Measurements from ENCODE around the gene SERPINI1.

SERPINI1 gene

DNA sequence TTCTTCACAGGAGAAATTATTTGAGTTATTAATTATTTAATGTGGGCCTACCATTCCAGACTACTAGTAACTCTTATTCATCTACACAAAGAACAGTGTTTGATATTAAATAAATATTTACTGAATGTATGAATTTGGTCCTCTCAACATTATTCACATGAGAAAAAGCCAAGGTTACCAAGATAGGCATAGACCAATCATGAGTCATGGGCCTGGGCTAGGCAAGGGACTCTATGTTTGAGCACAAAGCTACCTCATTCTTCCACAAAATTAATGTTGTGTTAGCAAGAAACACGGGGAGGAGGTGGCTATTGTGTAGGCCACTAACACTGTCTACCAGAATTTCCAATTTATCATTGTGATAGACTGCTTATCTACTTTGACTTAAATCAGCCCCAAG, 115.7 kb downstream of the SERPINI1 start:
- no peak for DNase-seq (ENCODE audit: low read depth)

- no peak for DNase-seq (ENCODE audit: low read depth)
These were observed 116.2 kb downstream of the SERPINI1 start for GRCh38 chr3:167851749-167852148.

GRCh38 chr3:167852216-167852615, 116.7 kb downstream of the SERPINI1 start:
- DNase-seq (ENCODE audit: low read depth), result no peak

DNA sequence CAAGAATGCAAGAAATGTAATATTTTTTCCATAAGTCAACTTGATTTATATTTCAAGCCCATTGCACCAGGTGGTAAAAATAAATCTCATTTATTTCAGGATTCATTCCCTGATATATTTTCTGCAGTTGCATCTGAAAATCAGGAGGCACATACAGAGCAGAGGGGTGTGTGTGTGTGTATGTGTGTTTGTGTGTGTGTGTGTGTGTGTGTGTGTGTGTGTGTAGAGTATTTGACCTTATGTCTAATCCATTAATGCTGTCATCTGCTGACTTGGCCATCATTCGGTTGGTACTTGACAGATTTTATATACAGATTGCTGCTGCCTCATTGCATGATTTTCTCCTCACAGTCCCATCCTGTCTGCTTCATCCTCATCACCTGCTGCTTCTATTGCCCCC, 118.5 kb downstream of the SERPINI1 start:
- DNase-seq (ENCODE audit: low read depth), result no peak

- DNase-seq (ENCODE audit: low read depth), result no peak
These were observed 119.3 kb downstream of the SERPINI1 start for GRCh38 chr3:167854846-167855245.

DNA sequence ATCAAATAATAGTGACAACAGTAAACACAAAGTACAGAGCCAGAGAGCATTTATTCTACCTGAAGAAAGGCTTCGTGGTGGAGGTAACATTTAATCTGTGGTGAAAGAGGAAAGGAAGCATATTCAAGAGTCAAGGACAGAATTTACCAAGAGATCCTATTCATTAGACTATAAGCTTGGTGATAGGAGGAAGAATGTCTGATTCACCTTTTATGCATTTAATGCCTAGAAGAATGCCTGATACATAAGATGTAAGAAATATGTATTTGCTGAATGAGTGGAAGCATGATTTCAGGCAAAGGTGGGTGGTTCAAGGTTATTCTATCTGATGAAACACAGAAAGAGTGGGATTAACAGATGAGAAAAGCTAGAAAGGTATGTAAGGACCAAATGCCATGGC, 119.8 kb downstream of the SERPINI1 start:
- DNase-seq (ENCODE audit: low read depth), result no peak

- DNase-seq (ENCODE audit: low read depth), result no peak
These were observed 123.3 kb downstream of the SERPINI1 start for GRCh38 chr3:167858865-167859264.

- no peak for DNase-seq (ENCODE audit: low read depth)
These were observed 124.1 kb downstream of the SERPINI1 start for GRCh38 chr3:167859610-167860009.

DNA sequence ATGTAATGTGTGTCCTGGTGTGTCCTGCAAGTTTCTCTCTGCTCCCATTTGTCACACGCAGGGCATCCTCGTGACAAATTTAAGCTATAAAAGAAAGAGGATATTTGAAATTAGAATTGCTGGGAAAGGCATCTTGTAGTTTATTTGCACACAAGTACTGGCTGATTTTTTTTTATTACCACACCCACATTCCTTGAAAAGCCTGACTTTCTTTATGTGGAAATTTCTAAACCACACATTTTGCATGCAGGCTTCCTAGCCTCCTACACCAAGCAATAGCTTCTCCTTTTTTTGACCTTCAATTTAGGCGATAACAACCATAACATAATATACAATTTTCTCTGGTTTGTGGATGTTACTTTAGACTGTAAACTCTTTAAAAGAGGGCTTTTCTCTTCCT, 126.1 kb downstream of the SERPINI1 start:
- no peak for DNase-seq (ENCODE audit: low read depth)

DNA sequence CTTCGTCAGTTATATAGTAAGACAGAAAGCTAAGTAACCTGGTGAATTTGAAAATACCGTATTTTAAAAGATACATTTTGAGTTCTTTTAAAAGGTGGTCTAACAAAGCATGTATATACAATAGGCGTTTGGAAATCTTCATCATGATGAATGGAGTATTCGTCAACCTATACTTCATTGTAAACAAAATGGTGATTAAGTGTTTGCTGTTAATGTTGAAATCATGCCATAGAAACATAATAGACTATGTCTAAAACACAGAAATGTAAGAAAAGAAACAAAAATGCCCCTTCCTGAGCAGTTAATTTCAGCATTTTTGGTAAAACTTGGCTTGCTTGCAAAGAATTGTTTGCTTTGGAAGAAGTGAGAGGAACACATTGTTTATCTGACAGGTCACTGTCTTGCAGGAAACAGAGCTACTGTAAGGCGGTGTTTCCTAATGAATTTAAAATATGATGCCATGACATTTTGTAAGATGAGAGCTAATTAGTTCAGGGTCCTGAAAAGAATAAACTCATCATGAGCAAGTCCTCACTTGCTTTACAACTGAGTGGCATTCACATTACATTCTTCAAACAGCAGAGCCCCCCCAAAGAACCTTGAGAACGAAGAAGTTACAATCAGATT, 126.7 kb downstream of the SERPINI1 start:
- DNase-seq (ENCODE audit: low read depth), result no peak

DNA sequence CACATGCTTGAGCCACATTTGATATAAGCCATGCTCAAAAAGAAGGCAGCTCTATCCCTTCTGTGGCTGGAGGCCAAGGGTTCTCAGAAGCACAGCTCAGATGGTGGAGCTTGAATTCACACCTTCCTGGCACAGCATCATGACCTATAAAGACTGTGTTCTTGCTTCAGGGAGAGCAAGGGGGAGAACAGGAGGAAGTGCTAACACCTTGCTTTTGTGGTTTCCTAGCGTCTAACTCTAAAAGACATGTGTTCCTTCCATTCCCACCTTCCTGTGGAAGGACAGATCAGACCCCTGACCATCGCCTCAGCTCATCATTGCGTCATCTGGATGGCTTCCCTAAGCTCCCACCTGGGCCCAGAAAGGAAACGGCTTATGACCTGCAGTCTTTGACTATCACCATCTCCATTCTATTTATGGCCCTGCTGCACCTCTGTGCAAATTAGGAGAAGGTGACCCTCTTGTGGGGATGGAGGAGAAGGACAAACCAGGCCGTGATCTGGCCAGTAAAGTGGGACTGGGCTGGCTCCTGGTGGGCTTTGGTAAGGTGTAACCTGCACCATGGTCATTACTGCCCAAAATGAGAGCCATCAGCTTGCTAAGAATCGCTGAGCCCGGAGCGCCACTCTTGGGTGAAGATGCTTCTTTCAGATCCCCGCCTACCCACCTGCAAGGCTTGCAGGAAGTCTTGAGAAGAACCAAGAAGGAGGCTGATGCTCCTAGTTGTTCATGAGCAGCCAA, 128.5 kb downstream of the SERPINI1 start:
- DNase-seq (ENCODE audit: low read depth), result no peak

DNA sequence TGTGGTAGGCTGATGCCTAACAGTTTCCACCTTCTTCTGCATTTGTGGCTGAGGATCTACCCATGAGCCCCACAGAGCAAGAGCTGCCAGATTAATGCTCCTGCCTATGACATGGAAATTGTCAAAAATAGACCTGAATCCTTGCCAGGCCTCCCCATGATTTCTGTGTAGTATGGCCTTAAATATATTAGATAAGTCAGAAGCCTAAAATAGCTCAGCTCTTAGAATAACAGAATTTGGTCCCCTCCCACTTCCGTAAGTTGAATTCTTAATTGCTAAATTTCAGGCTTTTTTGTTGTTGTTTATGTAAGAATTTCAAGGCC, 129.0 kb downstream of the SERPINI1 start:
- DNase-seq (ENCODE audit: low read depth), result no peak

- DNase-seq (ENCODE audit: low read depth), result no peak
These were observed 130.8 kb downstream of the SERPINI1 start for GRCh38 chr3:167866331-167866730.

- DNase-seq (ENCODE audit: low read depth), result no peak
These were observed 132.5 kb downstream of the SERPINI1 start for GRCh38 chr3:167867981-167868380.

- no peak for DNase-seq (ENCODE audit: low read depth)
These were observed 134.7 kb downstream of the SERPINI1 start for GRCh38 chr3:167870181-167870580.

DNA sequence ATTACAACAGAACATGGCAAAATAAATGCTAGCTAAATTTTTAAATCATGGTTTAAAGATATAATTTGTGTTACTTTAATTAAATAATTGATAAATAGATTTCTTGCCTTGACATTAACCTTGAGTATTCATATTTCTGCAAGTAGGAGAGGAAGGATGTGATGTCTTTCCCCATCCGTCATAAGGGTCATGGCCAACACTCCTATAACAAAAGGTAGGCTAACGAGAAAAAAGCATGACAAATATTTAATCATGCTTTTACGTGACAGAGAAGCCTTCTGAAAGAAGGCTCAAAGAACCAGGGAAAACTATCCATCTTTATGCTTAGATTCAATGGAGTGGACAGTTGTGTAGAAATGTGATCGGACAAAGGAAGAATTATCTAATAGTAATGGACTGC, 135.2 kb downstream of the SERPINI1 start:
- DNase-seq (ENCODE audit: low read depth), result no peak

- DNase-seq (ENCODE audit: low read depth), result no peak
These were observed 136.5 kb downstream of the SERPINI1 start for GRCh38 chr3:167872032-167872431.

DNA sequence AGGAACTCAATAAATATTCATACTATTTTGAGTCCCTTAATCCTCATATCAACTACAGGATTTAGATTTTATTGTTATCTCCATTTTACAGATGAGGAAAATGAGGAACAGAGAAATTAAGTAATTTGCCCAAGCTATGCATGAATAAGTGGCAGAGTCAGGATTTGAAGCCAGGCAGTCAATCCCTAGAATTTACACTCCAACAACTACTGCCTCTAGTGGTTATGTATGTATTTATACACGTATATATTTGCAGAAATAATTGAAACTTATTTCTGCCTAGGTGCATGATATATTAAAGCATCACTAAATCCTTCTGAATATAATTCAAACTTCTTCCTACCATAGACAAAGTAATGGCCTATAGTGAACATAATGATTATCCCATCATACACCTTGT, 137.4 kb downstream of the SERPINI1 start:
- no peak for DNase-seq (ENCODE audit: low read depth)

- DNase-seq (ENCODE audit: low read depth), result no peak
These were observed 139.3 kb downstream of the SERPINI1 start for GRCh38 chr3:167874671-167875372.
